Memory B cell (primary cell): Measurements from ENCODE around the gene PITPNB.

ENCODE experiments used
- ATAC-seq: fragments of 150-1000 bp; cut with Tn5 transposase; 2 replicates; pipeline ENCODE4 v1.10.0; 2021; ENCODE audit warnings: low read depth, mild to moderate bottlenecking, moderate library complexity
- DNase-seq, 2 donors: peaks; one replicate each; pipeline ENCODE4 v3.0.0; 2022; ENCODE audit warnings: low spot score in 2 of 2
- H3K27ac Mint-ChIP-seq: one replicate; pipeline ENCODE4 v1.8.0; 2022; ENCODE audit warnings: mild to moderate bottlenecking, moderate library complexity, mixed read lengths
- H3K27me3 Mint-ChIP-seq: one replicate; pipeline ENCODE4 v1.8.0; 2022; ENCODE audit warnings: mixed read lengths
- H3K36me3 Mint-ChIP-seq: one replicate; pipeline ENCODE4 v1.8.0; 2022; ENCODE audit warnings: mild to moderate bottlenecking, mixed read lengths
- H3K4me1 Mint-ChIP-seq: one replicate; pipeline ENCODE4 v1.8.0; 2022; ENCODE audit warnings: mixed read lengths
- H3K4me3 Mint-ChIP-seq: one replicate; pipeline ENCODE4 v1.8.0; 2022; ENCODE audit warnings: mild to moderate bottlenecking, moderate library complexity, mixed read lengths
- H3K9me3 Mint-ChIP-seq: one replicate; pipeline ENCODE4 v1.8.0; 2022; ENCODE audit warnings: mixed read lengths

PITPNB gene

GRCh38 chr22:27935897-27936296 is 16.8 kb upstream of the PITPNB start:
- H3K27me3 Mint-ChIP-seq = no peaks in the 10 kb centered on the region
- no peak overlapping the region for H3K4me3 Mint-ChIP-seq
- DNase-seq = no peak
- ATAC-seq = no peak
- no peak overlapping the region for H3K27ac Mint-ChIP-seq
- H3K4me1 Mint-ChIP-seq = peaks cover 5% of the 10 kb centered on the region
- H3K9me3 Mint-ChIP-seq = no peaks in the 10 kb centered on the region
- peaks cover 11% of the 10 kb centered on the region for H3K36me3 Mint-ChIP-seq

GRCh38 chr22:27934069-27934468 is 15.0 kb upstream of the PITPNB start:
- no peaks in the 10 kb centered on the region for H3K27me3 Mint-ChIP-seq
- ATAC-seq = no peak
- H3K27ac Mint-ChIP-seq = no peak overlapping the region
- peaks cover 5% of the 10 kb centered on the region for H3K4me1 Mint-ChIP-seq
- peaks cover 11% of the 10 kb centered on the region for H3K36me3 Mint-ChIP-seq
- no peak overlapping the region for H3K4me3 Mint-ChIP-seq
- no peaks in the 10 kb centered on the region for H3K9me3 Mint-ChIP-seq
- no peak for DNase-seq

- Mint-ChIP-seq H3K4me1 (peaks cover 2% of the 10 kb centered on the region), H3K27ac (no peak overlapping the region), H3K9me3 (no peaks in the 10 kb centered on the region), H3K4me3 (no peak overlapping the region), H3K27me3 (no peaks in the 10 kb centered on the region), H3K36me3 (peaks cover 9% of the 10 kb centered on the region)
- ATAC-seq (no peak), DNase-seq (no peak)
Measured at GRCh38 chr22:27933186-27933983, 14.3 kb upstream of the PITPNB start.

GRCh38 chr22:27930331-27931060 is 11.4 kb upstream of the PITPNB start:
- Mint-ChIP-seq H3K9me3 (no peaks in the 10 kb centered on the region), H3K27me3 (no peaks in the 10 kb centered on the region), H3K36me3 (peaks cover 5% of the 10 kb centered on the region), H3K4me1 (peaks cover 2% of the 10 kb centered on the region), H3K4me3 (no peak overlapping the region), H3K27ac (peak overlapping the region; percentile 1)
- DNase-seq (no peak), ATAC-seq (no peak)

- ATAC-seq (no peak), DNase-seq (no peak)
- Mint-ChIP-seq H3K4me1 (peaks cover 6% of the 10 kb centered on the region), H3K9me3 (no peaks in the 10 kb centered on the region), H3K4me3 (no peak overlapping the region), H3K36me3 (peaks cover 4% of the 10 kb centered on the region), H3K27me3 (no peaks in the 10 kb centered on the region), H3K27ac (no peak overlapping the region)
Measured at GRCh38 chr22:27927608-27928007, 8.6 kb upstream of the PITPNB start.

- Mint-ChIP-seq H3K36me3 (peaks cover 3% of the 10 kb centered on the region), H3K9me3 (no peaks in the 10 kb centered on the region)
Measured at GRCh38 chr22:27925331-27925730, 6.3 kb upstream of the PITPNB start.

GRCh38 chr22:27919942-27920755 is 1.1 kb upstream of the PITPNB start:
- H3K9me3 Mint-ChIP-seq = no peaks in the 10 kb centered on the region
- ATAC-seq (peak; percentile 24), DNase-seq (no peak)
- no peaks in the 10 kb centered on the region for H3K27me3 Mint-ChIP-seq
- peak overlapping the region; percentile 97 for H3K4me3 Mint-ChIP-seq
- peaks cover 28% of the 10 kb centered on the region for H3K4me1 Mint-ChIP-seq
- H3K27ac Mint-ChIP-seq = peak overlapping the region; percentile 97
- H3K36me3 Mint-ChIP-seq = peaks cover 7% of the 10 kb centered on the region

More at GRCh38 chr22:27925331-27925730, 6.3 kb upstream of the PITPNB start:
- no peak overlapping the region for H3K27ac Mint-ChIP-seq
- H3K27me3 Mint-ChIP-seq = no peaks in the 10 kb centered on the region
- no peak for ATAC-seq
- no peak for DNase-seq
- H3K4me1 Mint-ChIP-seq = peaks cover 8% of the 10 kb centered on the region
- no peak overlapping the region for H3K4me3 Mint-ChIP-seq

- Mint-ChIP-seq H3K27me3 (no peaks in the 10 kb centered on the region), H3K36me3 (peaks cover 8% of the 10 kb centered on the region), H3K4me1 (peaks cover 40% of the 10 kb centered on the region), H3K4me3 (peak overlapping the region; percentile 97), H3K9me3 (no peaks in the 10 kb centered on the region), H3K27ac (peak overlapping the region; percentile 97)
- ATAC-seq (peak; percentile 6), DNase-seq (peak; percentile 21 to 39)
Measured at GRCh38 chr22:27918341-27919221, 475 bp downstream of the PITPNB start.

GRCh38 chr22:27915986-27916385 is 3.1 kb downstream of the PITPNB start:
- peaks cover 8% of the 10 kb centered on the region for H3K36me3 Mint-ChIP-seq
- H3K27me3 Mint-ChIP-seq = no peaks in the 10 kb centered on the region
- DNase-seq (no peak), ATAC-seq (no peak)
- H3K9me3 Mint-ChIP-seq = no peaks in the 10 kb centered on the region
- H3K27ac Mint-ChIP-seq = no peak overlapping the region
- H3K4me3 Mint-ChIP-seq = no peak overlapping the region
- peaks cover 45% of the 10 kb centered on the region for H3K4me1 Mint-ChIP-seq

GRCh38 chr22:27913162-27913741 is 5.8 kb downstream of the PITPNB start:
- DNase-seq (no peak), ATAC-seq (peak; percentile 32)
- H3K27me3 Mint-ChIP-seq = no peaks in the 10 kb centered on the region
- peaks cover 36% of the 10 kb centered on the region for H3K4me1 Mint-ChIP-seq
- peaks cover 17% of the 10 kb centered on the region for H3K36me3 Mint-ChIP-seq
- H3K4me3 Mint-ChIP-seq = no peak overlapping the region
- peak overlapping the region; percentile 70 for H3K27ac Mint-ChIP-seq
- no peaks in the 10 kb centered on the region for H3K9me3 Mint-ChIP-seq

- no peak overlapping the region for H3K27ac Mint-ChIP-seq
- no peaks in the 10 kb centered on the region for H3K9me3 Mint-ChIP-seq
- peaks cover 33% of the 10 kb centered on the region for H3K4me1 Mint-ChIP-seq
- ATAC-seq (no peak), DNase-seq (no peak)
- peaks cover 22% of the 10 kb centered on the region for H3K36me3 Mint-ChIP-seq
- H3K27me3 Mint-ChIP-seq = no peaks in the 10 kb centered on the region
- H3K4me3 Mint-ChIP-seq = no peak overlapping the region
Measured at GRCh38 chr22:27912101-27912500, 7.0 kb downstream of the PITPNB start.

GRCh38 chr22:27911330-27911729 is 7.7 kb downstream of the PITPNB start:
- ATAC-seq = no peak
- H3K36me3 Mint-ChIP-seq = peaks cover 23% of the 10 kb centered on the region
- H3K4me1 Mint-ChIP-seq = peaks cover 30% of the 10 kb centered on the region
- H3K27ac Mint-ChIP-seq = no peak overlapping the region
- DNase-seq = no peak
- no peaks in the 10 kb centered on the region for H3K9me3 Mint-ChIP-seq
- no peaks in the 10 kb centered on the region for H3K27me3 Mint-ChIP-seq
- H3K4me3 Mint-ChIP-seq = no peak overlapping the region

GRCh38 chr22:27906241-27906640 is 12.8 kb downstream of the PITPNB start:
- ATAC-seq = no peak
- H3K27me3 Mint-ChIP-seq = no peaks in the 10 kb centered on the region
- no peak for DNase-seq
- peaks cover 13% of the 10 kb centered on the region for H3K4me1 Mint-ChIP-seq
- peak overlapping the region; percentile 7 for H3K27ac Mint-ChIP-seq
- no peak overlapping the region for H3K4me3 Mint-ChIP-seq
- peaks cover 43% of the 10 kb centered on the region for H3K36me3 Mint-ChIP-seq
- H3K9me3 Mint-ChIP-seq = no peaks in the 10 kb centered on the region
